Common myeloid progenitor, CD34-positive (primary cell): Measurements from ENCODE around the gene MAN1C1.

Experiments
- CTCF ChIA-PET: fragments of 350-600 bp; sonication (Branson Sonifier 250); formaldehyde crosslinking; loops from one replicate; lab custom pipeline; 2021; ENCODE audit warnings: antibody characterized with exemption; lab: Charles Lee
- POLR2A ChIA-PET: fragments of 350-600 bp; sonication (Branson Sonifier 250); formaldehyde crosslinking; loops from one replicate; lab custom pipeline; 2021; ENCODE audit warnings: antibody characterized with exemption; lab: Charles Lee
- DNase-seq, 3 donors: peaks; one replicate each; pipeline versions ENCODE4 v3.0.0 to v3.0.0-alpha.2; 2013
- H3K27ac ChIP-seq, 2 experiments: 1 replicate in 1 of 2; 2 replicates in 1 of 2; pipeline ENCODE4 v1.7.0; 2013; ENCODE audit warnings: inconsistent platforms in 2 of 2, low read length in 2 of 2, mild to moderate bottlenecking in 2 of 2, low read depth in 1 of 2, moderate library complexity in 1 of 2; ENCODE audit not compliant: severe bottlenecking in 2 of 2, insufficient read depth in 1 of 2, poor library complexity in 1 of 2
- H3K27me3 ChIP-seq, 5 experiments: replicated peaks in 2 of 5; 1 replicate in 3 of 5; 2 replicates in 2 of 5; pipeline versions ENCODE4 v1.6.1 to v1.7.0; 2013; ENCODE audit warnings: low read length in 4 of 5, mild to moderate bottlenecking in 2 of 5, moderate library complexity in 2 of 5, inconsistent platforms in 1 of 5; ENCODE audit not compliant: insufficient read depth in 5 of 5, control insufficient read depth in 4 of 5
- H3K36me3 ChIP-seq, 4 experiments: 1 replicate in 2 of 4; 2 replicates in 2 of 4; pipeline versions ENCODE4 v1.6.1 to v1.7.0; 2013; ENCODE audit warnings: low read length in 3 of 4, control low read depth in 1 of 4, mild to moderate bottlenecking in 1 of 4; ENCODE audit not compliant: control insufficient read depth in 4 of 4, insufficient read depth in 4 of 4
- H3K4me1 ChIP-seq, 4 experiments: 1 replicate in 3 of 4; 2 replicates in 1 of 4; pipeline versions ENCODE4 v1.6.1 to v1.7.1; 2013; ENCODE audit warnings: low read length in 3 of 4, mild to moderate bottlenecking in 3 of 4, control low read depth in 1 of 4, inconsistent platforms in 1 of 4, moderate library complexity in 1 of 4; ENCODE audit not compliant: control insufficient read depth in 4 of 4, insufficient read depth in 4 of 4; ENCODE audit errors: control extremely low read depth in 1 of 4
- H3K4me3 ChIP-seq, 7 experiments: 1 replicate in 4 of 7; 2 replicates in 3 of 7; pipeline versions ENCODE4 v1.5.1 to v1.7.0; 2013; ENCODE audit warnings: mild to moderate bottlenecking in 7 of 7, low read length in 6 of 7, moderate library complexity in 6 of 7, inconsistent platforms in 2 of 7, low read depth in 2 of 7, control low read depth in 1 of 7; ENCODE audit not compliant: insufficient read depth in 4 of 7, control insufficient read depth in 1 of 7; ENCODE audit errors: extremely low read depth in 1 of 7
- H3K9me3 ChIP-seq, 5 experiments: 1 replicate in 4 of 5; 2 replicates in 1 of 5; pipeline versions ENCODE4 v1.6.1 to v1.7.1; 2013; ENCODE audit warnings: low read length in 4 of 5, mild to moderate bottlenecking in 2 of 5, inconsistent platforms in 1 of 5, low read depth in 1 of 5, moderate library complexity in 1 of 5; ENCODE audit not compliant: control insufficient read depth in 4 of 5, insufficient read depth in 2 of 5; ENCODE audit errors: control extremely low read depth in 1 of 5
- WGBS: methylation state at CpG from one replicate; pipeline ENCODE4 v1.1.5; 2013; ENCODE audit not compliant: insufficient coverage; 5-methylcytosine and 5-hydroxymethylcytosine counted together

Gene MAN1C1

GRCh38 chr1:25833158-25833557, 216.6 kb downstream of the MAN1C1 start:
- H3K36me3 ChIP-seq: peaks cover 27 to 84% (median 52%) of the 10 kb centered on the region in 4 experiments
- no peak overlapping the region for H3K27ac ChIP-seq
- H3K9me3 ChIP-seq: no peaks in the 10 kb centered on the region
- no peak overlapping the region for H3K4me3 ChIP-seq
- 96% methylated on average over 3 of the region's 5 CpGs for WGBS
- CTCF ChIA-PET: interaction anchor here (0.9 to 5.4 kb wide), 4 partner anchors 9 to 62 kb away, joined by 3 to 22 read pairs (median 8); no protein-coding TSS in a partner anchor
- peaks cover 15 to 32% (median 22%) of the 10 kb centered on the region in 4 experiments for H3K4me1 ChIP-seq
- no peak for DNase-seq
- POLR2A ChIA-PET: no interaction called here
- no peaks in the 10 kb centered on the region for H3K27me3 ChIP-seq
